Sigmoid colon (tissue), 7 donors: Measurements from ENCODE around the gene LRP8. TPM values are rescaled to one million over a fixed set of nuclear protein-coding genes. Genes with fewer than 3 reads are reported as not detected.

Experiments
- DNase-seq: peaks from one replicate; pipeline ENCODE4 v3.0.0-alpha.2; 2019
- H3K27ac ChIP-seq, 4 donors: fragments of 200-600 bp; sonication (generic); one replicate each; pipeline ENCODE4 v1.5.1; 2016 to 2019; ENCODE audit warnings: mild to moderate bottlenecking in 1 of 4
- H3K27me3 ChIP-seq, 3 donors: fragments of 200-600 bp; sonication (generic); one replicate each; pipeline ENCODE4 v1.5.1; 2019; ENCODE audit warnings: mild to moderate bottlenecking in 1 of 3
- H3K36me3 ChIP-seq, 4 donors: fragments of 200-600 bp; sonication (generic); one replicate each; pipeline ENCODE4 v1.5.1; 2016 to 2019
- H3K4me1 ChIP-seq, 4 donors: fragments of 200-600 bp; sonication (generic); one replicate each; pipeline ENCODE4 v1.5.1; 2017 to 2019
- H3K4me3 ChIP-seq, 4 donors: fragments of 200-600 bp; sonication (generic); one replicate each; pipeline ENCODE4 v1.5.1; 2017 to 2019; ENCODE audit warnings: mild to moderate bottlenecking in 2 of 4, moderate library complexity in 1 of 4
- H3K9me3 ChIP-seq, 4 donors: fragments of 200-600 bp in 3 of 4; sonication (generic) in 3 of 4; one replicate each; pipeline versions ENCODE4 v1.5.1 to v1.6.1; 2013 to 2019
- EP300 ChIP-seq, 4 donors: sonication (generic); formaldehyde crosslinking; IDR thresholded peaks; one replicate each; pipeline ENCODE4 v1.6.1; 2017; ENCODE audit warnings: antibody characterized with exemption in 4 of 4
- POLR2A ChIP-seq, 2 donors: fragments of 450-650 bp; IDR thresholded peaks; one replicate each; pipeline ENCODE4 v1.6.1; 2016; ENCODE audit warnings: antibody characterized with exemption in 2 of 2, mild to moderate bottlenecking in 2 of 2, moderate library complexity in 2 of 2
- POLR2AphosphoS5 ChIP-seq, 4 donors: sonication (generic); formaldehyde crosslinking; IDR thresholded peaks; one replicate each; pipeline ENCODE4 v1.6.1; 2017; ENCODE audit warnings: antibody characterized with exemption in 4 of 4
- WGBS, 2 donors: extraction: QIAGEN DNeasy Blood & Tissue Kit; methylation state at CpG; one replicate each; pipeline ENCODE4 v1.1.7; 2013; 5-methylcytosine and 5-hydroxymethylcytosine counted together
- intact Hi-C: fragments of 100-400 bp; cut with DNase I; formaldehyde crosslinking; loops from one replicate; pipeline ENCODE4 v1.15.1; 2023
- polyA plus RNA-seq, 3 donors: library from polyadenylated mRNA; stranded (reverse); fragments of 200-250 nt; gene quantifications; one replicate each; pipeline ENCODE4 v1.2.3, GENCODE V29; 2013
- total RNA-seq, 4 donors: library from RNA; depleted of rRNA; stranded (reverse); fragments of >200 nt; gene quantifications; one replicate each; pipeline ENCODE4 v1.1.0, GENCODE V29; 2016
- TF ChIP-seq, protein P1 (sequence below), 4 experiments: fragments of 450-650 bp in 3 of 4; fragments of 200-600 bp in 1 of 4; IDR thresholded peaks; one replicate each; pipeline ENCODE4 v1.5.1; 2016 to 2019; ENCODE audit warnings: antibody characterized with exemption in 4 of 4, mild to moderate bottlenecking in 3 of 4, moderate library complexity in 2 of 4
- donor health status: healthy with polysubstance abuse.
- donor health status: Bipolar disorder and iron deficiency.
- donor health status: healthy.

The LRP8 gene
- total and polyA plus RNA-seq, 7 donors: 0.69 to 7.8 (median 1.2) TPM

DNA sequence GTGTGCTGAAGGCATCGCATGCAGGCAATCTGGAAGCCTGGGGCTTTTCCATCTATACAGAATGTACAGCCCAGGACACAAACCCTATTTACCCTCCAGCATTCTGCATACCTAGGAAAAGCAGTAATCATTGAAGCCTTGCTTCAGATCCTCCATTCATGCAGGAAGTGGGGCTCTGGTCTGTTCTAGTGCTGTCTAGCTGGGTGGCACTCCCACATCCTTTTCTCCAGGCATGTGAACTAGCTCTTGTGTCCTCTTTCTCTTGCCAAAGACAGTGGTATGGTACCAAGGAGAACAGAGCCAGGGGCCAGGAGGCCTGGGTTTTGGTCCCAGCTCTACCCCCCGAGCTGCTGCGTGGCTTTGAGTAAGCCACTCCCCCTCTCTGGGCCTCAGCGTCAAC, 21.7 kb downstream of the LRP8 start:
- WGBS, 2 donors: 91 to 95% methylated on average over 4 of the region's 4 CpGs
- Histone ChIP-seq H3K4me1 (no peaks in the 10 kb centered on the region), H3K27me3 (no peaks in the 10 kb centered on the region), H3K9me3 (no peaks in the 10 kb centered on the region), H3K4me3 (no peak overlapping the region), H3K27ac (no peak overlapping the region), H3K36me3 (no peaks in the 10 kb centered on the region)
- TF ChIP-seq, protein P1, sequence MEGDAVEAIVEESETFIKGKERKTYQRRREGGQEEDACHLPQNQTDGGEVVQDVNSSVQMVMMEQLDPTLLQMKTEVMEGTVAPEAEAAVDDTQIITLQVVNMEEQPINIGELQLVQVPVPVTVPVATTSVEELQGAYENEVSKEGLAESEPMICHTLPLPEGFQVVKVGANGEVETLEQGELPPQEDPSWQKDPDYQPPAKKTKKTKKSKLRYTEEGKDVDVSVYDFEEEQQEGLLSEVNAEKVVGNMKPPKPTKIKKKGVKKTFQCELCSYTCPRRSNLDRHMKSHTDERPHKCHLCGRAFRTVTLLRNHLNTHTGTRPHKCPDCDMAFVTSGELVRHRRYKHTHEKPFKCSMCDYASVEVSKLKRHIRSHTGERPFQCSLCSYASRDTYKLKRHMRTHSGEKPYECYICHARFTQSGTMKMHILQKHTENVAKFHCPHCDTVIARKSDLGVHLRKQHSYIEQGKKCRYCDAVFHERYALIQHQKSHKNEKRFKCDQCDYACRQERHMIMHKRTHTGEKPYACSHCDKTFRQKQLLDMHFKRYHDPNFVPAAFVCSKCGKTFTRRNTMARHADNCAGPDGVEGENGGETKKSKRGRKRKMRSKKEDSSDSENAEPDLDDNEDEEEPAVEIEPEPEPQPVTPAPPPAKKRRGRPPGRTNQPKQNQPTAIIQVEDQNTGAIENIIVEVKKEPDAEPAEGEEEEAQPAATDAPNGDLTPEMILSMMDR (IDR thresholded peaks at IDR 0.05): no peak
- TF ChIP-seq EP300 (IDR thresholded peaks at IDR 0.05) (no peak), POLR2AphosphoS5 (IDR thresholded peaks at IDR 0.05) (no peak), POLR2A (IDR thresholded peaks at IDR 0.05) (no peak)
- no peak for DNase-seq
- intact Hi-C loops: no loop called here

DNA sequence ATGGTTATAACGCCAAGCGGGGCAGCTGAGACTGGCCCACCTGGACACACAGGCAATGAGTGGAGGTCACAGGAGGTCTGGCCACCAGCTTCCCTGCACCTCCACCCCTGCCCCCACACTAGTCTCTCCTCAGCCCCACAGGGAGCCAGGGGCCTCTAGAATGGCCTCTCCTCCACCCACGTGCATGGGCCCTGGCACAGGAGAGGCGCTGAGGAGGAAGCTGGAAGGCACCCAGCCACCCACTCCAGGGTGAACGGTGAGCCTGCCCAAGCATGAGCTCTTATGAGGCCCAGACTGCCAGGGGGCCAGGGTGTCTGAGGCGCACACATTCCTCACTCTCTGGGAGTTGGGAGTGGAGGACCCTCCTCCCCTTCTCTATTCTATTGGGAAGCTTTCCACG, 22.2 kb downstream of the LRP8 start:
- H3K36me3 ChIP-seq: no peaks in the 10 kb centered on the region
- H3K9me3 ChIP-seq: no peaks in the 10 kb centered on the region
- no peak for DNase-seq
- H3K4me3 ChIP-seq: no peak overlapping the region
- H3K27ac ChIP-seq: no peak overlapping the region
- no peak for TF ChIP-seq POLR2A (IDR thresholded peaks at IDR 0.05)
- TF ChIP-seq, protein P1 (IDR thresholded peaks at IDR 0.05): no peak
- TF ChIP-seq POLR2AphosphoS5 (IDR thresholded peaks at IDR 0.05): no peak
- no peak for TF ChIP-seq EP300 (IDR thresholded peaks at IDR 0.05)
- 64 to 76% methylated on average over 7 of the region's 7 CpGs for WGBS, 2 donors
- intact Hi-C loops: no loop called here
- no peaks in the 10 kb centered on the region for H3K4me1 ChIP-seq
- H3K27me3 ChIP-seq: no peaks in the 10 kb centered on the region

DNA sequence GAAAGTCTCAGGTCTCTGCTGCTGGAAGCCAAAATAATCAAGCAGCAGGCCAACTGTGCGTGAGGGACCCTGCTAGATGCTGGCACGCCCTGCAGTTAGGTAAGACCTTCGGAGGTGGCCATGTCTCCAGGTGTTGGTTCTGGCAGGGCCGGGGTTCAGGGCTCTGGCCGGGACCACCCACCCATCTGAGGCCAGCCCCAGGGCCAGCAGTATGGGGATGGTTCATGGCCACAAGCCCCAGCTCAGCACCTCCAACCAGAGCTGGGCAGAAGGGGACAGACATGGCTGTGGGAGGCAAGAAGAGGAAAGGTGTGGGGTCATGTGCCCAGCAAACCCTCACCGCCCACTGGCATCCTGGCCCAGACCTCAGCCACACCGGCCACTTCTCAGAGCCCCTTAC, 23.3 kb downstream of the LRP8 start:
- H3K27me3 ChIP-seq: no peaks in the 10 kb centered on the region
- no peak overlapping the region for H3K27ac ChIP-seq
- TF ChIP-seq POLR2AphosphoS5 (IDR thresholded peaks at IDR 0.05): no peak
- TF ChIP-seq EP300 (IDR thresholded peaks at IDR 0.05): no peak
- no peak for TF ChIP-seq POLR2A (IDR thresholded peaks at IDR 0.05)
- TF ChIP-seq, protein P1 (IDR thresholded peaks at IDR 0.05): no peak
- H3K9me3 ChIP-seq: no peaks in the 10 kb centered on the region
- intact Hi-C loops: no loop called here
- WGBS, 2 donors: 97% methylated on average over 7 of the region's 7 CpGs
- H3K4me3 ChIP-seq: no peak overlapping the region
- H3K4me1 ChIP-seq: no peaks in the 10 kb centered on the region
- no peak for DNase-seq
- H3K36me3 ChIP-seq: no peaks in the 10 kb centered on the region

DNA sequence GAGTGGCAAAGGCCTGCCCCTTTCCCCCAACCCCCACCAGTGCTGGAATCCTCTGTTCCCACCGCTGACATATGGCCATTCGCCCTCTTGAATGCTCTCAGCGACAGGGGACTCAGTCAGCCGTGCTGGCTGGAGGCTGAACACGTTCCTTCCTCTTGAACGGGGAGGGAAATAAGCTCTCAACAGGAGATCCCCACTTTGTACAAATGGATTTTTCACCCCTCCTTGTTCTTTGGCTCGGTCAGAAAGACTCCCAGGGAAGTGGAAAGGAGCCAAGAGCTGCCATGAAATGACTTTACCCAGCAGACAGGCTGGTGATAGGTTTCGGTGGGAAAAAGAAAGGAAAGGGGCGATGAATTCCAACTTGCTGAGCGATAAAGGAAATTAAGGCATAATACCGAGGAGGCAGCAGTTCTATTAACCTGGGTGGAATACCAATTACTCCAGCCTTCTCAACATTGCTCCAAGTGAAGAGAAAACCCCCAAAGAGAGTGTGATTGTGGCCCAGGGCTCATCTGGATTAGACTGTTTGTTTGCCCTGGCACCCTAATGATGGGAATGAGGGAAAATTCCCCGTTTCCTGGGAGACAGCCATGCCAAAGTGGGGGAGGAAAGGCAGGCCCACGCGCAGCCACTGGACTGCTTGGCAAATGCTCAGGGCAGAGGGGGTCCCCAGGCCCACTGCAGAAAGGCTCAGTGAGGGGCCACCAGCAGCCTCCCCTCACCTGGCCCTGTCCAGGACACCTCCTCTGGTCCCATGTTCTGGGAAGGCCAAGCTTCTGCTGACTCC, 23.9 kb downstream of the LRP8 start:
- WGBS, 2 donors: 88 to 91% methylated on average over 14 of the region's 14 CpGs
- intact Hi-C loops: no loop called here
- Histone ChIP-seq H3K27me3 (no peaks in the 10 kb centered on the region), H3K4me1 (no peaks in the 10 kb centered on the region), H3K36me3 (no peaks in the 10 kb centered on the region), H3K4me3 (no peak overlapping the region), H3K27ac (no peak overlapping the region), H3K9me3 (no peaks in the 10 kb centered on the region)
- no peak for DNase-seq
- TF ChIP-seq, protein P1 (IDR thresholded peaks at IDR 0.05): no peak
- TF ChIP-seq POLR2A (IDR thresholded peaks at IDR 0.05) (no peak), POLR2AphosphoS5 (IDR thresholded peaks at IDR 0.05) (no peak), EP300 (IDR thresholded peaks at IDR 0.05) (no peak)

DNA sequence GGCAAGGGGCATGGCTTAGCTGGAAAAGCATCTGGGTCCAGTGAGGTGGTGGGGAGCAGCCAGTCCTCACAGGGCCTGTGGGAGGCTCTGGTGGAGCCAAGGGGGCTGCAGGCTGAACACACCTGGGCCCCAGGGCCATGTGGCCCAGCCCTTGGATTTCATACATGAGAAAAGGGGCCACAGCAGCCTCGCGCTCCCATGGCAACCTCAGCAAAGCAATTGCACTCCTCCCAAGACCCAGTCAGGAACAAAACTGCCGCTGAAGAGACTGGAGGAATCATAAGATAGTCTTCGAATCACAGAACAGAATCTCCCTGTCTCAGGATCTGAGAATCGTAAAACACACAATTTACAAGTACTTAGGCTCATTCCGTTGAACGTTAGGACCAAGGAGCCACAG, 24.6 kb downstream of the LRP8 start:
- no peaks in the 10 kb centered on the region for H3K27me3 ChIP-seq
- H3K4me1 ChIP-seq: no peaks in the 10 kb centered on the region
- no peaks in the 10 kb centered on the region for H3K9me3 ChIP-seq
- no peak overlapping the region for H3K27ac ChIP-seq
- WGBS, 2 donors: 90% methylated on average over 7 of the region's 7 CpGs
- TF ChIP-seq EP300 (IDR thresholded peaks at IDR 0.05) (no peak), POLR2A (IDR thresholded peaks at IDR 0.05) (no peak)
- TF ChIP-seq, protein P1 (IDR thresholded peaks at IDR 0.05): no peak
- H3K36me3 ChIP-seq: no peaks in the 10 kb centered on the region
- intact Hi-C loops: no loop called here
- no peak overlapping the region for H3K4me3 ChIP-seq
- DNase-seq: no peak
